ENCODE data around the gene FAM241A.

DNA sequence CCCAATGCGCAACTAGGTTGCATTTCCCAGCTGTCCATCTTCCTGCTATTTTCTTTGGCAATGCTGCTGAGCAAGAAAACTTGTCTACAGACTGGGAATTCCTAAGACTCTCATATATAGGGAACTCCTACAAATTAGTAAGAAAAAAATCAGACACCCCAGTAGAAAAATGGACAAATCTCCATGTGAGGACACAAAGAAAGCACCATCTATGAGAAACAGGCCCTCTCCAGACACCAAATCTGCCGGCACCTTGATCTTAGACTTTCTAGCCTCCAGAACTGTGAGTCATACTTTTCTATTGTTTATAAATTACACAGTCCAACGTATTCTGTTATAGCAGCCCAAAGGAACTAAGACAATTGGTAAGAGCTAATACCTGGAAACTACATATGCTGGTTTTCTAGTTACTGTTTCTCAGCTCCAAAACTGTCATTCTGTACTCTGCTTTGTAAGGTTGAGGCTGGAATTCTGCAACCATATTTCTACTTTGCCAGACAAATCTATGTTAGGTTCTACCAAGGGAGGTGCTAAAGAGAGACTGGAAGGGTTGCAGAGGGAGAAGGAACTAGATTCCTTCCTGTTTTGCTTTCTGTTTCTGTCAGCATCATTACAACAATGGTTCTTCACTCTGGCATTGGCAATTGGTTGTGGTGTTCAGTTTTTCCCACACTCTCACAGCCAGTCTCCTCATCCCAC, 35.7 kb upstream of the FAM241A start:
- TF ChIP-seq POLR2A (IDR thresholded peaks at IDR 0.05), result no peak
- TF ChIP-seq, protein P1, sequence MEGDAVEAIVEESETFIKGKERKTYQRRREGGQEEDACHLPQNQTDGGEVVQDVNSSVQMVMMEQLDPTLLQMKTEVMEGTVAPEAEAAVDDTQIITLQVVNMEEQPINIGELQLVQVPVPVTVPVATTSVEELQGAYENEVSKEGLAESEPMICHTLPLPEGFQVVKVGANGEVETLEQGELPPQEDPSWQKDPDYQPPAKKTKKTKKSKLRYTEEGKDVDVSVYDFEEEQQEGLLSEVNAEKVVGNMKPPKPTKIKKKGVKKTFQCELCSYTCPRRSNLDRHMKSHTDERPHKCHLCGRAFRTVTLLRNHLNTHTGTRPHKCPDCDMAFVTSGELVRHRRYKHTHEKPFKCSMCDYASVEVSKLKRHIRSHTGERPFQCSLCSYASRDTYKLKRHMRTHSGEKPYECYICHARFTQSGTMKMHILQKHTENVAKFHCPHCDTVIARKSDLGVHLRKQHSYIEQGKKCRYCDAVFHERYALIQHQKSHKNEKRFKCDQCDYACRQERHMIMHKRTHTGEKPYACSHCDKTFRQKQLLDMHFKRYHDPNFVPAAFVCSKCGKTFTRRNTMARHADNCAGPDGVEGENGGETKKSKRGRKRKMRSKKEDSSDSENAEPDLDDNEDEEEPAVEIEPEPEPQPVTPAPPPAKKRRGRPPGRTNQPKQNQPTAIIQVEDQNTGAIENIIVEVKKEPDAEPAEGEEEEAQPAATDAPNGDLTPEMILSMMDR (IDR thresholded peaks at IDR 0.05), result no peak
- no peak for TF ChIP-seq EP300 (IDR thresholded peaks at IDR 0.05)
- TF ChIP-seq POLR2AphosphoS5 (IDR thresholded peaks at IDR 0.05), result no peak
